Smooth muscle cell (in vitro differentiated cells): ENCODE data around the gene SCFD2. TPM values are rescaled to one million over a fixed set of nuclear protein-coding genes. Genes with fewer than 3 reads are reported as not detected.

Source experiments
- DNase-seq: peaks from one replicate; lab custom pipeline; 2025; ENCODE audit not compliant: unreplicated experiment; lab: John Stamatoyannopoulos, UW
- H2AFZ ChIP-seq: fragments of 200-600 bp; sonication (generic); 2 replicates; pipeline ENCODE4 v1.6.0; 2016; ENCODE audit warnings: antibody characterized with exemption, low read depth, mild to moderate bottlenecking
- H3F3A ChIP-seq: fragments of 200-600 bp; sonication (generic); 2 replicates; pipeline ENCODE4 v1.6.0; 2017; ENCODE audit warnings: antibody characterized with exemption, low read depth
- H3K27ac ChIP-seq: fragments of 200-600 bp; sonication (generic); 2 replicates; pipeline ENCODE4 v1.5.1; 2016; ENCODE audit warnings: low read depth, mild to moderate bottlenecking
- H3K27me3 ChIP-seq: fragments of 200-600 bp; sonication (generic); 2 replicates; pipeline ENCODE4 v1.6.1; 2016; ENCODE audit warnings: low read depth, mild to moderate bottlenecking
- H3K36me3 ChIP-seq: fragments of 200-600 bp; sonication (generic); 2 replicates; pipeline ENCODE4 v1.5.1; 2016; ENCODE audit warnings: low read depth
- H3K4me1 ChIP-seq: fragments of 200-600 bp; sonication (generic); 2 replicates; pipeline ENCODE4 v1.5.1; 2016; ENCODE audit warnings: low read depth
- H3K4me2 ChIP-seq: fragments of 200-600 bp; sonication (generic); 2 replicates; pipeline ENCODE4 v1.6.0; 2016; ENCODE audit warnings: mild to moderate bottlenecking
- H3K4me3 ChIP-seq: fragments of 200-600 bp; sonication (generic); 2 replicates; pipeline ENCODE4 v1.5.1; 2016; ENCODE audit warnings: mild to moderate bottlenecking
- H3K79me2 ChIP-seq: fragments of 200-600 bp; sonication (generic); 2 replicates; pipeline ENCODE4 v1.6.0; 2016; ENCODE audit warnings: low read depth, mild to moderate bottlenecking
- H3K9ac ChIP-seq: fragments of 200-600 bp; sonication (generic); 2 replicates; pipeline ENCODE4 v1.6.0; 2016; ENCODE audit warnings: low read depth
- H3K9me3 ChIP-seq: fragments of 200-600 bp; sonication (generic); replicated peaks from 2 replicates; pipeline ENCODE4 v1.5.1; 2016; ENCODE audit warnings: low read depth
- H4K20me1 ChIP-seq: fragments of 200-600 bp; sonication (generic); 2 replicates; pipeline ENCODE4 v1.6.0; 2016; ENCODE audit warnings: low read depth
- CTCF ChIP-seq: fragments of 200-600 bp; sonication (generic); IDR thresholded peaks from 2 replicates; pipeline ENCODE4 v1.5.1; 2017; ENCODE audit warnings: borderline replicate concordance, mild to moderate bottlenecking, antibody characterized with exemption; ENCODE audit not compliant: insufficient read depth, poor library complexity, severe bottlenecking
- WGBS: methylation state at CpG from one replicate; pipeline ENCODE4 v1.1.7; 2016; ENCODE audit warnings: low lambda C conversion rate; 5-methylcytosine and 5-hydroxymethylcytosine counted together
- polyA plus RNA-seq: library from polyadenylated mRNA; unstranded; fragments of >200 nt; fragmentation: Nextera tagmentation; extraction: Ambion mirVana; gene quantifications from 2 replicates; pipeline ENCODE4 v1.2.1, GENCODE V29; 2016
- total RNA-seq: library from RNA; depleted of rRNA; stranded (reverse); fragments of >200 nt; gene quantifications from 2 replicates; pipeline ENCODE4 v1.2.3, GENCODE V29; 2014

The SCFD2 gene
- total and polyA plus RNA-seq, 2 experiments from 2014 or later = 7.8 to 11.4 TPM

DNA sequence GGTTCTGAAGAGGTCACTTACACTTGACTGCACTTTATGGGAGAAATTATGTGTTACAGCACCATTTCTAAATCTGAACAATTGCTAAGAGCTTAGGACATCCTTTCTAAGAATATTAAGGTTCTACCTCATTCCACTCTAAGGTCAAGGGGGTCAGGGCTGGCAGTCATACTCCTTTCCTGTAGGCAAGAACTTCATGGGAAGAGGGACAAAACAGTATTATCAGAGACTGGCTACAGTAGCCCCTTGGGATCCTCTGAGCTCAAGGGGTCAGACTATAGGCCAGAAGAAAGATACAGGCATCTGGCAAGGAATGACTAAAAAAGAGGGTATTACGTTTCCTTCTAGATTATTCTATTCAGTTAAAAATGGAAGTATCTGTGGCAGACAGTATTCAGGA lies 388.6 kb downstream of the SCFD2 start:
- DNase-seq = no peak
- Histone ChIP-seq H3K27me3 (no peaks in the 10 kb centered on the region), H3K27ac (no peak overlapping the region), H3K4me3 (no peak overlapping the region), H3K9ac (no peak overlapping the region), H4K20me1 (no peaks in the 10 kb centered on the region), H3K9me3 (no peaks in the 10 kb centered on the region), H2AFZ (no peak overlapping the region), H3K4me2 (no peak overlapping the region), H3K4me1 (no peaks in the 10 kb centered on the region), H3F3A (no peaks in the 10 kb centered on the region), H3K36me3 (no peaks in the 10 kb centered on the region), H3K79me2 (no peaks in the 10 kb centered on the region)
- TF ChIP-seq CTCF = no peak
- WGBS = 88% methylated on average over 1 of the region's 1 CpG

- no peaks in the 10 kb centered on the region for H3K27me3 ChIP-seq
- DNase-seq = no peak
- no peaks in the 10 kb centered on the region for H3K4me1 ChIP-seq
These were observed 389.2 kb downstream of the SCFD2 start for GRCh38 chr4:52976523-52977230.

GRCh38 chr4:52968691-52969090 lies 397.2 kb downstream of the SCFD2 start:
- Histone ChIP-seq H3K27ac (no peak overlapping the region), H4K20me1 (no peaks in the 10 kb centered on the region), H3K4me1 (no peaks in the 10 kb centered on the region), H3F3A (no peaks in the 10 kb centered on the region), H2AFZ (no peak overlapping the region), H3K36me3 (no peaks in the 10 kb centered on the region), H3K27me3 (no peaks in the 10 kb centered on the region), H3K4me2 (no peak overlapping the region), H3K9me3 (no peaks in the 10 kb centered on the region), H3K79me2 (no peaks in the 10 kb centered on the region), H3K9ac (no peak overlapping the region), H3K4me3 (no peak overlapping the region)
- no peak for DNase-seq
- no peak for TF ChIP-seq CTCF
- 96% methylated on average over 3 of the region's 3 CpGs for WGBS

More at GRCh38 chr4:52976523-52977230, 389.2 kb downstream of the SCFD2 start:
- no peaks in the 10 kb centered on the region for H3F3A ChIP-seq
- H3K36me3 ChIP-seq = no peaks in the 10 kb centered on the region
- no peaks in the 10 kb centered on the region for H3K79me2 ChIP-seq
- H4K20me1 ChIP-seq = no peaks in the 10 kb centered on the region
- no peak for TF ChIP-seq CTCF
- H3K9ac ChIP-seq = no peak overlapping the region
- H3K27ac ChIP-seq = no peak overlapping the region
- WGBS = 91% methylated on average over 4 of the region's 4 CpGs
- no peak overlapping the region for H2AFZ ChIP-seq
- no peak overlapping the region for H3K4me2 ChIP-seq
- no peaks in the 10 kb centered on the region for H3K9me3 ChIP-seq
- H3K4me3 ChIP-seq = no peak overlapping the region

GRCh38 chr4:52968241-52968640 lies 397.6 kb downstream of the SCFD2 start:
- WGBS = 84% methylated on average over 5 of the region's 5 CpGs
- Histone ChIP-seq H3K4me1 (no peaks in the 10 kb centered on the region), H3K79me2 (no peaks in the 10 kb centered on the region), H3K4me2 (no peak overlapping the region), H3K27me3 (no peaks in the 10 kb centered on the region), H3K9ac (no peak overlapping the region), H3F3A (no peaks in the 10 kb centered on the region), H3K4me3 (no peak overlapping the region), H4K20me1 (no peaks in the 10 kb centered on the region), H3K36me3 (no peaks in the 10 kb centered on the region), H3K9me3 (no peaks in the 10 kb centered on the region), H3K27ac (no peak overlapping the region), H2AFZ (no peak overlapping the region)
- no peak for TF ChIP-seq CTCF
- DNase-seq = no peak
